Panc1 (cell line): ENCODE results near the gene TMPRSS6. TPM values are rescaled to one million over a fixed set of nuclear protein-coding genes. Genes with fewer than 3 reads are reported as not detected.

Source experiments
- ATAC-seq: fragments of 200-7000 bp; cut with Tn5 transposase; 2 replicates; pipeline ENCODE4 v1.9.1; 2020; ENCODE audit warnings: mild to moderate bottlenecking, moderate library complexity
- BruUV-seq: library from RNA; stranded (reverse); fragments of 400-500 nt; replicated peaks from 2 replicates; lab custom pipeline; 2021; lab: Mats Ljungman, UMichigan
- CTCF ChIA-PET: fragments of 300-600 bp; sonication (Branson Sonifier 250); formaldehyde crosslinking; loops from one replicate; lab custom pipeline; 2022; ENCODE audit warnings: antibody characterized with exemption; lab: Charles Lee
- POLR2A ChIA-PET: fragments of 300-600 bp; sonication (Branson Sonifier 250); formaldehyde crosslinking; loops from one replicate; lab custom pipeline; 2022; ENCODE audit warnings: antibody characterized with exemption; lab: Charles Lee
- DNase-seq: peaks from one replicate; pipeline ENCODE4 v3.0.0-alpha.2; 2010; ENCODE audit warnings: low read depth, low spot score
- H3K27ac ChIP-seq: 2 replicates; pipeline ENCODE4 v1.5.1; 2011; ENCODE audit warnings: mild to moderate bottlenecking, low read length, inconsistent platforms
- H3K27me3 ChIP-seq: fragments of 200-500 bp; sonication (Bioruptor generic); 2 replicates; pipeline ENCODE4 v1.6.0; 2014; ENCODE audit warnings: low read length, inconsistent platforms; ENCODE audit not compliant: control insufficient read depth, insufficient read depth
- H3K36me3 ChIP-seq: fragments of 200-500 bp; sonication (Bioruptor generic); 2 replicates; pipeline ENCODE4 v1.5.1; 2014; ENCODE audit warnings: inconsistent platforms, mild to moderate bottlenecking, low read length, moderate library complexity; ENCODE audit not compliant: control insufficient read depth, insufficient read depth
- H3K4me1 ChIP-seq: 2 replicates; pipeline ENCODE4 v1.5.1; 2011; ENCODE audit warnings: inconsistent platforms, mild to moderate bottlenecking, low read length, moderate library complexity; ENCODE audit not compliant: control insufficient read depth, insufficient read depth
- H3K4me3 ChIP-seq, 2 experiments: 2 replicates each; pipeline ENCODE4 v1.5.1; 2011 to 2012; ENCODE audit warnings: low read depth in 2 of 2, low read length in 2 of 2, mild to moderate bottlenecking in 2 of 2, inconsistent platforms in 1 of 2, moderate library complexity in 1 of 2
- H3K9me3 ChIP-seq: fragments of 200-500 bp; sonication (Bioruptor generic); 2 replicates; pipeline ENCODE4 v1.5.1; 2014; ENCODE audit warnings: low read depth, mild to moderate bottlenecking, inconsistent platforms, low read length, moderate library complexity; ENCODE audit not compliant: control insufficient read depth, insufficient read depth
- POLR2AphosphoS5 ChIP-seq: IDR thresholded peaks from 2 replicates; pipeline ENCODE4 v1.6.1; 2012; ENCODE audit warnings: mild to moderate bottlenecking, low read depth, low read length, moderate library complexity
- TCF7L2 ChIP-seq: IDR thresholded peaks from 2 replicates; pipeline ENCODE4 v1.6.1; 2011; ENCODE audit warnings: mild to moderate bottlenecking, low read depth, low read length, inconsistent platforms
- in situ Hi-C: cut with HindIII; loops from 2 replicates; pipeline ENCODE4 v1.10.0; 2016; ENCODE audit warnings: low sequenced_read_pairs, low pct_unique_long_range_greater_than_20kb
- intact Hi-C: fragments of 100-400 bp; cut with micrococcal nuclease; formaldehyde crosslinking; loops from one replicate; pipeline ENCODE4 v1.10.0; 2022; ENCODE audit not compliant: unreplicated experiment
- total RNA-seq: library from RNA; stranded (reverse); gene quantifications from one replicate; pipeline ENCODE4 v1.2.1, GENCODE V29; 2021; ENCODE audit not compliant: unreplicated experiment
- TF ChIP-seq, protein P1 (sequence below): fragments of 450-650 bp; IDR thresholded peaks from 2 replicates; pipeline ENCODE4 v1.5.1; 2017; ENCODE audit warnings: mild to moderate bottlenecking
- TF ChIP-seq, protein P2 (sequence below), 2 experiments: IDR thresholded peaks; 2 replicates each; pipeline ENCODE4 v1.6.1; 2011 to 2012; ENCODE audit warnings: low read depth in 2 of 2, control low read depth in 1 of 2, low read length in 1 of 2, mild to moderate bottlenecking in 1 of 2, moderate library complexity in 1 of 2; ENCODE audit not compliant: insufficient read depth in 1 of 2

Gene TMPRSS6
- total RNA-seq, 1 experiment from 2014 or later: not detected

DNA sequence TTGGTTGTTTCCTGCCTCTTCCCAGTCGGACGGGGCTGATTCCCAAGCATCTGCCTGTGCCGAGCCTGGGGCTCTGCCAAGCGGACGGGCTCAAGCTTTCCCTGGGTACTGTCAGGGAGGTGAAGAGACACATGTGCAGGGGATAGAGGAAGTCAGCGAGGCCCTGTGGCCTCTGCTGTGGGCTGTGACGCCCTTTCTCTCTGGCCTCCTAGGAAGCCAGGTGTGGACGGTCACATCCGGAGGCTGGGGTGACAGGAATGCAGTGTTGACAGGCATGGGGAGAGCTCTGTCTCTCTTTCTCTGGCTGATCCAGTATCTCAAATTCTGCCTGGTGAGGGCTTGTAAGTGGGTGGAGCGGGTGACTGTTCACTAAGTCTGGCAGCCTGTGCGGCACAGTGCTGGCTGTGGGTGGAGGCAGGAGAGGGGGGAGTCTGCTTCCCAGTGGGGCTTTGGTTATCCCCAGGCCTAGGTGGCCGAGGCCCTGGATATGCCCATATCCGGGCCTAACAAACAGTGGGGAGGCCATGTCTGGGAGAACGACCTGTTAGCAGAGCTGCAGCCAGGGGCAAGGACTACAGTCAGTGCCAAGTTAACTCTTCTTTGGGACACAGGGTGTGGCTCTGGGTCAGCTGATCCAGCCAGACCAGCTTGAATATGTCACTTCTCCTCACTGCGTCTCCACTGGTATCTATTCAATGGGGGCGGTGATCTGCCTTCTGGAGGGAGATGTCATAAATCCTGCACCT, 56.0 kb downstream of the TMPRSS6 start:
- H3K4me3 ChIP-seq: no peak overlapping the region
- TF ChIP-seq TCF7L2: no peak
- TF ChIP-seq POLR2AphosphoS5: no peak
- TF ChIP-seq, protein P1, sequence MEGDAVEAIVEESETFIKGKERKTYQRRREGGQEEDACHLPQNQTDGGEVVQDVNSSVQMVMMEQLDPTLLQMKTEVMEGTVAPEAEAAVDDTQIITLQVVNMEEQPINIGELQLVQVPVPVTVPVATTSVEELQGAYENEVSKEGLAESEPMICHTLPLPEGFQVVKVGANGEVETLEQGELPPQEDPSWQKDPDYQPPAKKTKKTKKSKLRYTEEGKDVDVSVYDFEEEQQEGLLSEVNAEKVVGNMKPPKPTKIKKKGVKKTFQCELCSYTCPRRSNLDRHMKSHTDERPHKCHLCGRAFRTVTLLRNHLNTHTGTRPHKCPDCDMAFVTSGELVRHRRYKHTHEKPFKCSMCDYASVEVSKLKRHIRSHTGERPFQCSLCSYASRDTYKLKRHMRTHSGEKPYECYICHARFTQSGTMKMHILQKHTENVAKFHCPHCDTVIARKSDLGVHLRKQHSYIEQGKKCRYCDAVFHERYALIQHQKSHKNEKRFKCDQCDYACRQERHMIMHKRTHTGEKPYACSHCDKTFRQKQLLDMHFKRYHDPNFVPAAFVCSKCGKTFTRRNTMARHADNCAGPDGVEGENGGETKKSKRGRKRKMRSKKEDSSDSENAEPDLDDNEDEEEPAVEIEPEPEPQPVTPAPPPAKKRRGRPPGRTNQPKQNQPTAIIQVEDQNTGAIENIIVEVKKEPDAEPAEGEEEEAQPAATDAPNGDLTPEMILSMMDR: no peak
- H3K27me3 ChIP-seq: no peaks in the 10 kb centered on the region
- no peak overlapping the region for H3K27ac ChIP-seq
- ChIA-PET POLR2A (no interaction called here), CTCF (no interaction called here)
- H3K4me1 ChIP-seq: no peaks in the 10 kb centered on the region
- in situ Hi-C loops (no loop called here), intact Hi-C loops (no loop called here)
- H3K36me3 ChIP-seq: no peaks in the 10 kb centered on the region; the same call in 1 of the 2 replicates
- BruUV-seq: no TSS peak
- ATAC-seq (no peak), DNase-seq (no peak)
- H3K9me3 ChIP-seq: no peaks in the 10 kb centered on the region

DNA sequence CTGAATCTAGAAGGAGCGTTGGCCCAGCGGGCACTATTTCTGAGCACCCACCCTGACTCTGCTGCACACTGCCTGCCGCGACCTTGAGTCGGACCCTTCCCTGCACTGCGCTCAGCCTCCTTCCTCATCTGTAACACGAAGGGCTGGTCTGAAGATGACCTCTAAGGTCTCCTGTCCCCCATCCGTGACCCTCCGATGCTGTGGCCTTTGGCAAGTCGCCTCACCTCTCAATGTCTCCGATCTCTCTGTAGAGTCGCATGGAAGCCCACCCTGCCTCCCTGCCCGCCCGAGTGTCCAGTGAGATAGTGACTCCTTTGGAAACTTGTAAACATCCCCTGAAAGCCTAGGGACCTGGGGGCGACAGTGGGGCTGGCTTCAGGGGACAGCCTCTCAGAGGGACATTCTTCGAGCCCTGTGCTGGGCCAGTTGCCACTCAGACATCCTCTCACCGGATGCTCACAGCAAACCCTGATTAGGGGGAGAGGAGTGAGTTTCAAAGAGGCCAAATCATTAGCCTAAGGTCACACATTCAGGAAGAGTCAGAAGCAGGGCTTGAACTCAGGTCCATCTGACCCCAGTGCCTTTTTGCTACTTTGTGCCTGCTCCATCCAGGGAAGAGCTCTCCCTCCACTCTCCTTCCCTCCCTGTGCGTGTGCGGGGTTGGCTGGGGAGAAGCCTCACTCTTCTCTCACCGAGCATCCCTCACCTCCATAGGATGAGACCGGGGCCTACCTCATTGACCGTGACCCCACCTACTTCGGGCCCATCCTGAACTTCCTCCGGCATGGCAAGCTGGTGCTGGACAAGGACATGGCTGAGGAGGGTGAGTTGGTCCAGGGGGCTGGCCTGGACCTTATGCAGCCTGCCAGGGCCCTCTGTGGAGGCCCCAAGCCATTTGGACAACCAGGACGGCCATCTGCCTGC, 56.9 kb downstream of the TMPRSS6 start:
- intact Hi-C loops: no loop called here
- in situ Hi-C loops: no loop called here

More for the DNA sequence above, 56.9 kb downstream of the TMPRSS6 start:
- no TSS peak for BruUV-seq
- Histone ChIP-seq H3K27ac (no peak overlapping the region), H3K4me3 (peak overlapping the region; percentile 56 to 61), H3K9me3 (no peaks in the 10 kb centered on the region), H3K27me3 (no peaks in the 10 kb centered on the region), H3K4me1 (no peaks in the 10 kb centered on the region), H3K36me3 (no peaks in the 10 kb centered on the region; the same call in 1 of the 2 replicates)
- ATAC-seq (no peak), DNase-seq (no peak)
- POLR2A ChIA-PET: no interaction called here
- TF ChIP-seq, protein P2, sequence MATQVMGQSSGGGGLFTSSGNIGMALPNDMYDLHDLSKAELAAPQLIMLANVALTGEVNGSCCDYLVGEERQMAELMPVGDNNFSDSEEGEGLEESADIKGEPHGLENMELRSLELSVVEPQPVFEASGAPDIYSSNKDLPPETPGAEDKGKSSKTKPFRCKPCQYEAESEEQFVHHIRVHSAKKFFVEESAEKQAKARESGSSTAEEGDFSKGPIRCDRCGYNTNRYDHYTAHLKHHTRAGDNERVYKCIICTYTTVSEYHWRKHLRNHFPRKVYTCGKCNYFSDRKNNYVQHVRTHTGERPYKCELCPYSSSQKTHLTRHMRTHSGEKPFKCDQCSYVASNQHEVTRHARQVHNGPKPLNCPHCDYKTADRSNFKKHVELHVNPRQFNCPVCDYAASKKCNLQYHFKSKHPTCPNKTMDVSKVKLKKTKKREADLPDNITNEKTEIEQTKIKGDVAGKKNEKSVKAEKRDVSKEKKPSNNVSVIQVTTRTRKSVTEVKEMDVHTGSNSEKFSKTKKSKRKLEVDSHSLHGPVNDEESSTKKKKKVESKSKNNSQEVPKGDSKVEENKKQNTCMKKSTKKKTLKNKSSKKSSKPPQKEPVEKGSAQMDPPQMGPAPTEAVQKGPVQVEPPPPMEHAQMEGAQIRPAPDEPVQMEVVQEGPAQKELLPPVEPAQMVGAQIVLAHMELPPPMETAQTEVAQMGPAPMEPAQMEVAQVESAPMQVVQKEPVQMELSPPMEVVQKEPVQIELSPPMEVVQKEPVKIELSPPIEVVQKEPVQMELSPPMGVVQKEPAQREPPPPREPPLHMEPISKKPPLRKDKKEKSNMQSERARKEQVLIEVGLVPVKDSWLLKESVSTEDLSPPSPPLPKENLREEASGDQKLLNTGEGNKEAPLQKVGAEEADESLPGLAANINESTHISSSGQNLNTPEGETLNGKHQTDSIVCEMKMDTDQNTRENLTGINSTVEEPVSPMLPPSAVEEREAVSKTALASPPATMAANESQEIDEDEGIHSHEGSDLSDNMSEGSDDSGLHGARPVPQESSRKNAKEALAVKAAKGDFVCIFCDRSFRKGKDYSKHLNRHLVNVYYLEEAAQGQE (IDR thresholded peaks at IDR 0.05; ENCODE audit: insufficient read depth in 1 of 2, low read depth in 2 of 2, low read length in 1 of 2): no peak
- CTCF ChIA-PET: no interaction called here
